NCI-H2029 (cell line): ENCODE measurements around the gene DENND1C.

Experiments used
- DNase-seq: peaks from one replicate; lab custom pipeline; 2025; lab: John Stamatoyannopoulos, UW

Gene DENND1C

GRCh38 chr19:6424195-6424938, 57.2 kb downstream of the DENND1C start, which contains the start of gene KHSRP:
Gene KHSRP, minus strand, starts transcription at chr19:6424811. Its CDS starts 110 bp downstream, at chr19:6424701.
- no peak for DNase-seq

- DNase-seq: no peak
Measured at GRCh38 chr19:6423499-6424194, 57.9 kb downstream of the DENND1C start.

- DNase-seq: no peak
Measured at GRCh38 chr19:6421075-6422014, 60.2 kb downstream of the DENND1C start.

- DNase-seq: no peak
Measured at GRCh38 chr19:6418562-6418932, 63.0 kb downstream of the DENND1C start.

GRCh38 chr19:6417713-6418561, 63.6 kb downstream of the DENND1C start:
- DNase-seq: no peak
